ENCODE results near the gene SCAF1. TPM values are rescaled to one million over a fixed set of nuclear protein-coding genes. Genes with fewer than 3 reads are reported as not detected.

The SCAF1 gene, protein sequence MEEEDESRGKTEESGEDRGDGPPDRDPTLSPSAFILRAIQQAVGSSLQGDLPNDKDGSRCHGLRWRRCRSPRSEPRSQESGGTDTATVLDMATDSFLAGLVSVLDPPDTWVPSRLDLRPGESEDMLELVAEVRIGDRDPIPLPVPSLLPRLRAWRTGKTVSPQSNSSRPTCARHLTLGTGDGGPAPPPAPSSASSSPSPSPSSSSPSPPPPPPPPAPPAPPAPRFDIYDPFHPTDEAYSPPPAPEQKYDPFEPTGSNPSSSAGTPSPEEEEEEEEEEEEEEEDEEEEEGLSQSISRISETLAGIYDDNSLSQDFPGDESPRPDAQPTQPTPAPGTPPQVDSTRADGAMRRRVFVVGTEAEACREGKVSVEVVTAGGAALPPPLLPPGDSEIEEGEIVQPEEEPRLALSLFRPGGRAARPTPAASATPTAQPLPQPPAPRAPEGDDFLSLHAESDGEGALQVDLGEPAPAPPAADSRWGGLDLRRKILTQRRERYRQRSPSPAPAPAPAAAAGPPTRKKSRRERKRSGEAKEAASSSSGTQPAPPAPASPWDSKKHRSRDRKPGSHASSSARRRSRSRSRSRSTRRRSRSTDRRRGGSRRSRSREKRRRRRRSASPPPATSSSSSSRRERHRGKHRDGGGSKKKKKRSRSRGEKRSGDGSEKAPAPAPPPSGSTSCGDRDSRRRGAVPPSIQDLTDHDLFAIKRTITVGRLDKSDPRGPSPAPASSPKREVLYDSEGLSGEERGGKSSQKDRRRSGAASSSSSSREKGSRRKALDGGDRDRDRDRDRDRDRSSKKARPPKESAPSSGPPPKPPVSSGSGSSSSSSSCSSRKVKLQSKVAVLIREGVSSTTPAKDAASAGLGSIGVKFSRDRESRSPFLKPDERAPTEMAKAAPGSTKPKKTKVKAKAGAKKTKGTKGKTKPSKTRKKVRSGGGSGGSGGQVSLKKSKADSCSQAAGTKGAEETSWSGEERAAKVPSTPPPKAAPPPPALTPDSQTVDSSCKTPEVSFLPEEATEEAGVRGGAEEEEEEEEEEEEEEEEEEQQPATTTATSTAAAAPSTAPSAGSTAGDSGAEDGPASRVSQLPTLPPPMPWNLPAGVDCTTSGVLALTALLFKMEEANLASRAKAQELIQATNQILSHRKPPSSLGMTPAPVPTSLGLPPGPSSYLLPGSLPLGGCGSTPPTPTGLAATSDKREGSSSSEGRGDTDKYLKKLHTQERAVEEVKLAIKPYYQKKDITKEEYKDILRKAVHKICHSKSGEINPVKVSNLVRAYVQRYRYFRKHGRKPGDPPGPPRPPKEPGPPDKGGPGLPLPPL
- total RNA-seq (2022; extraction: Qiagen RNA extraction), result 55.7 to 70.6 TPM (median 65.0 TPM) in 5 replicates

DNA sequence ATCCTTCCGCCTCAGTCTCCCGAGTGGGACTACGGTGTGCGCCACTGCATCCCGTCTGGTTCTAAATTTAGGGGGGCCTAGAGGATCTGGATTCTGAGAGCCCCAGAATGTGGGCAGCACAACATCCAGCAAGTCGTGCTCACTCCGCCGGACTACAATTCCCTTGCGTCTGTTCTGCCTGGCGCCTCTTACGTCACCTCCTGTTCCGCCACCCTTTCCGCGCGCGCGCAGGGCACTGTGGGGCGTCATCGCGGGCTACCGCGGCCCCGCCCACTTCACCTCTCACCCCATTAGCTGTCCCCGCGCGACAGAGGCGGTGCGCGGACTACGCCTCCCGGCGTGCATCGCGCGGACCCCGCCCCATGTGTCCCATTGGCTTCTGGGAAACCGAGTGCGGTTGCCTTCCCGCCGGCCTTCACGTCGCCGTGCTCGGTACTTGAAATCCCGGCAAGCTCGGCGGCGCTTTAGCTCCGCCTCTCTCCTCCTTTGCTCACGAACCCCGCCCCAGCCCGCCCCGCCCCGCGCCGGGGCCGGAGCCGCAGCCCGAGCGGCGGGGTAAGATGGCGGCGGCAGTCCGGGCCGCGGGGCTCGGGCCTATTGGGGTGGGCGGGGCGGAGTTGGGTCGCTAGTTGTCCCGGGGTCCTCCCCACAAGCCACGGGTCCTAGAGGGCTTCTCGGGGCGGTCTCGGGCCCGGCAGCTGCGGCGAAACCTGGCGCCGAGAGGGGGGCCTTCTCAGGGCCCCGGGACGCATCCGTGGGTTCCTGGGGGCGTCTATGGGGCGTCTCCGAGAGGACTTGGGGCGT, at the start of gene SCAF1:
Gene SCAF1 (plus strand): TSS at position 522 of the 804 bp plus-strand sequence. CDS start 2,818 bp downstream, outside the sequence.

DNA sequence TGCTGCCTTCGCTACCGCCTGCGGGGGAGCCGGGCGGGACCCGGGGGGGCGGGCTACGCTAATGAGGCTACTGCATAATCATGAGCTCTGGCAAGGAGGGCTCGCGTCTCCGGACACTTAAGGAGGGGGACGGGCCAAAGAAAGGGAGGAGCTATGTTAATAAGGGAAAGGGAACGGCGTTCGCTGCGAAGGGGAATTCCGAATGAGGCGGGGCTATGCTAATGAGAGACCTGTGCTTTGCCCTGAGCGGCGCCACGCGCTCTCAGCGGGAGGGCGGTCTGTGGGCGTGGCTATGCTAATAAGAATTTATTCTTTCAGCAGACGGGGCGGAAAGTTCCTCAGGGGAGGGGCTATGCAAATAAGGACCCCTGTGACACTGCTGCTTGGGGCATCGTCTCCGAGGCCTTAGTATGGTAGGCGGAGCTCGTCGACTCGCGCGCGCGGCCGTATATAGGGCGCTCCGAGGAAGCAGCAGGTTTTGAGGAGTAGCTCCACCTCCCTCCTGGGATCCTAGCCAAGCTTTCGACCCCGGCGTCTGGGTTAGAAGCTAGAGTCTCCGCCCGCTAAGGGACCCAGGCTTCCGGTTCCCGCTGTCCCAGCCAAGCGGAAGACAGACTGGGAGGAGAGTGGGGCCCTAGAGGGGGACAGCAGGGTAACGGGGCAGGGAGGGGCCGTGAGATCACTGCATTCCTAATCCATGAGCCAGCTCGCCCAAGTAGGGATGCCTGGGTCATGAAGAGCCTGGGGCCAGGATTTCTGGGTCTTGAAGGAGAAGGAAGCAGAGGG, 1.7 kb upstream of the SCAF1 start, which contains the start of gene RRAS:
Gene RRAS (minus strand): TSS at position 31 of the 786 bp plus-strand sequence. CDS start 45 bp downstream, outside the sequence.

DNA sequence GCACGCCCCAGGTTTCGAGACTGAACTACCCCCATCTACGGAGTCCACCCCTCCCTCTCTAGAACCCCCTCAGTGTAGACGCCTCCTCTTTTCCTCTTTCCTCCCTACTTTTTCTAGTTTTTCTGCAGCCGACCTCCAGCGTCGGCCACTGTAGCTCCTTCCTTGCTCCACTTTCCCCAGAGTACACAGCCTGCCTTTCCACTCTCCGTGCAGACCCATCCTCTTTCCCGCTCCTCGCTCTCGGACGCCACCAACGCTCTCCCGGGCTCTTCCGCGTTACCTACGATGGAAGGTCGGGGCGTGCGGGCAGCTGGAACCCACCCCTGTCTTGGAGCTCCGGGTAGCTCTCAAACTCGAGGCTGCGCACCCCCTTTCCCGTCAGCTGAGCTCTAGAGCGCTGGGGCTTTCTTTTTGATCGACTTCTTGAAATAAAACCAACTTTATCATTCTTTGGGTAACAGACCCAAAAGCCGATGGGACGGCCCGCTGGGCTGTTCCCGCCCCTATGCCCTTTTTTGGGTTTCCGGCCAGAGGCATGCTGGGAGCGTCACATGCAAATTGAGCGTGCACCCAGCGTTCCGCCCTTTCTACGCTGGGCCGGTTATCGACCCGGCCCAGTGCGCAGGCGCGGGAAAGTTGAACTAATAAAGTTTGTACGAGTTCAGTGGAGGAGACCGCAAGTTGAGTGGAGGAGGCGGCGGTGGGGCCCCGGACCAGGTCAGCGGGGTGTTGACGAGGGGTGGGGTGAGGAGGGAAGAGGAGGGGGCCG, 23.5 kb downstream of the SCAF1 start, which contains the start of the genes BCL2L12 and IRF3:
Gene BCL2L12 (plus strand): TSS at position 583 of the 769 bp plus-strand sequence. CDS start 760 bp downstream, outside the sequence.
Gene IRF3 (minus strand): TSS at position 507 of the 769 bp plus-strand sequence. CDS start 1,019 bp downstream, outside the sequence.

GRCh38 chr19:49677231-49677900, 35.4 kb downstream of the SCAF1 start, which contains the start of gene PRMT1:
TSS of gene PRMT1 (plus strand) at chr19:49677271. CDS start at chr19:49677281, 10 bp downstream.

GRCh38 chr19:49689133-49690078, 47.4 kb downstream of the SCAF1 start, which contains the start of gene ADM5:
TSS of gene ADM5 (plus strand) at chr19:49689594. CDS start at chr19:49689838, 244 bp downstream.

DNA sequence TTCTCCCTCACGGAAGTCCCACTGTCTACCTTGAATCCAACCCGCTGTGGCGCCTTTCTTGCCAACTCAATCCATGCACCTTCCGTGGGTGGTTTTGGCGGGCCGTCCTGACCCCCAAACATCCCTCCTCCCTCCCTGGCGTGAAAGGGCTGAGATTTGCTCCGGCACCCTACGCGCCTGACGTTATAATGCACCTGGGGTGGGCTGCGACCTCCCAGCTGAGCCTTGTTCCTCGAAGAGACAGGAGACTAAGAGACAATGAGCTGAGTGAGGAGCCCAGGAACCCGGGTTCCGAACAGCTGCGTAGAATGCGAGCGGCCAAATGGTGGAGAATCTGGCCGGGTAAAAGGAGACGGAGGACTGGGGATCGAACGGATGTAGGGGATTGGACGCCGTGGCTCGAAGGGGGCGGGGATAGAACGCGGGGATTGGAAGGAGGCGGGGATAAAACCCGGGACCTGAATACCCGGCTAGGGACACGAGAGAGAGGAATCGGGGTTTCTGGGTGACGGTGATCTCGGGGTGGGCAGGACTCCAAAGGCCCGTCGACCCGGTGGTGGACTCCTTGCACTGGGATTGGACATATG, 48.7 kb downstream of the SCAF1 start, which contains the start of gene CPT1C:
Gene CPT1C (plus strand): TSS at position 461 of the 587 bp plus-strand sequence. CDS start 1,137 bp downstream, outside the sequence.

Other genes starting within 250 kb of the SCAF1 start
- not detected in 5 replicates for gene PTH2, start 218.8 kb upstream of the SCAF1 start, total RNA-seq (2022; extraction: Qiagen RNA extraction)
- gene GFY, start 216.8 kb upstream of the SCAF1 start, total RNA-seq (2022; extraction: Qiagen RNA extraction), result 0.14 to 0.24 TPM (median 0.16 TPM) in 5 replicates
- 0.37 to 0.75 TPM (median 0.59 TPM) in 5 replicates for gene SLC17A7, start 200.7 kb upstream of the SCAF1 start, total RNA-seq (2022; extraction: Qiagen RNA extraction)
- 83.8 to 95.7 TPM (median 87.0 TPM) in 5 replicates for gene PIH1D1, start 190.4 kb upstream of the SCAF1 start, total RNA-seq (2022; extraction: Qiagen RNA extraction)
- 16.6 to 24.0 TPM (median 22.1 TPM) in 5 replicates for gene ALDH16A1, start 189.0 kb upstream of the SCAF1 start, total RNA-seq (2022; extraction: Qiagen RNA extraction)
- gene FLT3LG, start 168.0 kb upstream of the SCAF1 start, total RNA-seq (2022; extraction: Qiagen RNA extraction), result 1.1 to 1.4 TPM (median 1.3 TPM) in 5 replicates
- 3,942 to 4,218 TPM (median 4,024 TPM) in 5 replicates for gene RPL13A, start 154.6 kb upstream of the SCAF1 start, total RNA-seq (2022; extraction: Qiagen RNA extraction)
- gene RPS11, start 145.8 kb upstream of the SCAF1 start, total RNA-seq (2022; extraction: Qiagen RNA extraction), result 3,861 to 4,163 TPM (median 3,950 TPM) in 5 replicates
- 23.5 to 32.7 TPM (median 30.2 TPM) in 5 replicates for gene FCGRT, start 129.5 kb upstream of the SCAF1 start, total RNA-seq (2022; extraction: Qiagen RNA extraction)
- 1.5 to 2.9 TPM (median 2.2 TPM) in 5 replicates for gene RCN3, start 114.2 kb upstream of the SCAF1 start, total RNA-seq (2022; extraction: Qiagen RNA extraction)
- gene NOSIP, start 61.7 kb upstream of the SCAF1 start, total RNA-seq (2022; extraction: Qiagen RNA extraction), result 88.4 to 106 TPM (median 103 TPM) in 5 replicates
- 0.78 to 1.3 TPM (median 0.84 TPM) in 5 replicates for gene PRRG2, start 60.9 kb upstream of the SCAF1 start, total RNA-seq (2022; extraction: Qiagen RNA extraction)
- 30.3 to 35.7 TPM (median 34.3 TPM) in 5 replicates for gene PRR12, start 51.0 kb upstream of the SCAF1 start, total RNA-seq (2022; extraction: Qiagen RNA extraction)
- gene RRAS, start 2.1 kb upstream of the SCAF1 start, total RNA-seq (2022; extraction: Qiagen RNA extraction), result 103 to 162 TPM (median 151 TPM) in 5 replicates
- 91.9 to 104 TPM (median 99.5 TPM) in 5 replicates for gene IRF3, start 23.6 kb downstream of the SCAF1 start, total RNA-seq (2022; extraction: Qiagen RNA extraction)
- 52.0 to 76.1 TPM (median 68.7 TPM) in 5 replicates for gene BCL2L12, start 23.7 kb downstream of the SCAF1 start, total RNA-seq (2022; extraction: Qiagen RNA extraction)
- 402 to 427 TPM (median 409 TPM) in 5 replicates for gene PRMT1, start 35.1 kb downstream of the SCAF1 start, total RNA-seq (2022; extraction: Qiagen RNA extraction)
- gene ADM5, start 47.4 kb downstream of the SCAF1 start, total RNA-seq (2022; extraction: Qiagen RNA extraction), result 3.1 to 6.1 TPM (median 5.4 TPM) in 5 replicates
- 10.9 to 14.1 TPM (median 11.8 TPM) in 5 replicates for gene CPT1C, start 48.9 kb downstream of the SCAF1 start, total RNA-seq (2022; extraction: Qiagen RNA extraction)
- not detected in 5 replicates for gene TSKS, start 121.1 kb downstream of the SCAF1 start, total RNA-seq (2022; extraction: Qiagen RNA extraction)
- 49.2 to 57.2 TPM (median 53.4 TPM) in 5 replicates for gene AP2A1, start 124.8 kb downstream of the SCAF1 start, total RNA-seq (2022; extraction: Qiagen RNA extraction)
- 14.2 to 15.0 TPM (median 14.4 TPM) in 5 replicates for gene FUZ, start 171.1 kb downstream of the SCAF1 start, total RNA-seq (2022; extraction: Qiagen RNA extraction)
- 52.5 to 69.5 TPM (median 64.5 TPM) in 5 replicates for gene MED25, start 176.1 kb downstream of the SCAF1 start, total RNA-seq (2022; extraction: Qiagen RNA extraction)
- 109 to 153 TPM (median 147 TPM) in 5 replicates for gene PTOV1, start 208.9 kb downstream of the SCAF1 start, total RNA-seq (2022; extraction: Qiagen RNA extraction)
- gene PNKP, start 225.4 kb downstream of the SCAF1 start, total RNA-seq (2022; extraction: Qiagen RNA extraction), result 43.3 to 55.7 TPM (median 46.1 TPM) in 5 replicates
- gene AKT1S1, start 235.1 kb downstream of the SCAF1 start, total RNA-seq (2022; extraction: Qiagen RNA extraction), result 69.0 to 114 TPM (median 102 TPM) in 5 replicates
- gene TBC1D17, start 235.5 kb downstream of the SCAF1 start, total RNA-seq (2022; extraction: Qiagen RNA extraction), result 20.8 to 22.0 TPM (median 21.7 TPM) in 5 replicates